Motor neuron (in vitro differentiated cells): ENCODE data around the gene MB. TPM values are rescaled to one million over a fixed set of nuclear protein-coding genes. Genes with fewer than 3 reads are reported as not detected.

ENCODE experiments used
- ATAC-seq, 8 experiments: fragments of 200-7000 bp; cut with Tn5 transposase; replicated peaks in 6 of 8; 2 replicates each; pipeline ENCODE4 v1.8.0; 2021; ENCODE audit warnings: mild to moderate bottlenecking in 8 of 8, moderate library complexity in 8 of 8
- H3K27ac ChIP-seq, 2 donors: fragments of 250-450 bp; sonication (Bioruptor Pico); 2 replicates each; pipeline ENCODE4 v1.9.0; 2021; ENCODE audit warnings: antibody characterized with exemption in 2 of 2, mild to moderate bottlenecking in 2 of 2, moderate library complexity in 1 of 2
- H3K4me1 ChIP-seq, 2 donors: fragments of 250-450 bp; sonication (Bioruptor Pico); replicated peaks in 1 of 2; 2 replicates each; pipeline ENCODE4 v1.6.1; 2021; ENCODE audit warnings: antibody characterized with exemption in 2 of 2, mild to moderate bottlenecking in 2 of 2, moderate library complexity in 1 of 2
- H3K4me3 ChIP-seq, 5 donors: fragments of 250-450 bp; sonication (Bioruptor Pico); 2 replicates each; pipeline ENCODE4 v1.9.0; 2021; ENCODE audit warnings: antibody characterized with exemption in 5 of 5, mild to moderate bottlenecking in 5 of 5, moderate library complexity in 4 of 5
- whole genome bisulfite sequencing, 10 experiments: fragments of 450-650 bp; shearing (Covaris generic); methylation state at CpG; one replicate each; pipeline ENCODE4 v1.0.0; 2022; 5-methylcytosine and 5-hydroxymethylcytosine counted together
- in situ Hi-C, 9 experiments: fragments of 400-800 bp; cut with MboI; loops; one replicate each; pipeline ENCODE4 v1.15.0; 2021; ENCODE audit warnings: low sequenced_read_pairs in 9 of 9, low pct_unique_long_range_greater_than_20kb in 2 of 9; ENCODE audit not compliant: unreplicated experiment in 9 of 9
- total RNA-seq, 8 experiments: library from RNA; unstranded; fragments of 300-600 nt; gene quantifications; 2 replicates each; pipeline versions ENCODE4 v1.2.3 to v1.2.4, GENCODE V29; 2022

The MB gene
- total RNA-seq, 8 experiments from 2014 or later, result 0.73 to 1.5 (median 0.76) TPM; not detected in 5

DNA sequence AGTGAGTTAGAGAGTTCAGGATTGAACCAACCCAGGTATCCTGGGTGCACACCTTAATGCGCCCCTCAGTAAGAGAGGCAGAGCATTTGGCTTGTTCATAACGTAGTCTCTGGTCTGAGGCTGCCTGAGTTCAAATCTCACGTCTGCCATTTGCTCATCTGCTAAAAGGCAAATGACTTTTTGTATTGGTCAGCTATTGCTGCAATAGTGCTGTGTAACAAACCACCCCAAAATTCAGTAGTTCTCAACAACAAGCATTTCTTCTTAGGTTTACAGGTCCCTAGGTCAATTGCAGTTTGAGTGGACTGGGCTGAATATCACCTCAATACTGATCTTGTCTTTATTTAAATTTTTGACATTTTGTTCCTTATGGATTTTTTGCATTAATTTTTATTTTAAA, 58.4 kb downstream of the MB start:
- 31 to 100% (median 68%) methylated on average over 1 to 3 of the region's 3 CpGs; no CpG with 5 or more reads in 3 of the 10 experiments for WGBS, 10 experiments
- Histone ChIP-seq H3K4me1 (peaks cover 9 to 20% of the 10 kb centered on the region in 2 donors), H3K4me3 (no peak overlapping the region), H3K27ac (no peak overlapping the region)
- in situ Hi-C loops, result no loop called here
- ATAC-seq, result no peak

DNA sequence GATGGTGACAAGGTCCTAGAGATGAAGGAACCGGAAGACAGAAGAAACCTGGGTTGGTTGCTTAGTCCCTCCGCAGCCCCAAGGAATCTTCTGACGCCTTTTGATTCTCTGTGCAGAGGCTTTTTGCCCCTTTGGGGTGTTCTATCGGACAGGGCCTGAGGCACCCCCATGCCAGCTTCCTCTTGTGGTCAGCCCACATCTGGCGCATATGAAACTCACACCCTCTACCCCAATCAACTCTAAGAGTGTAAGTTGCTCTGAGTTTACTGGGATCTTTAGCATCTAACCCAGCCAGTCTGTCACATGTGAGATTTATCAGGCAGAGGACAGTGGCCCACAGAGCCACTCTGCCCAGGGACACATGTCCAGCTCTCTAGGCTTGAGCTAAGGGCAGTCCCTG, 59.1 kb downstream of the MB start:
- in situ Hi-C loops, result no loop called here
- ATAC-seq, result no peak

More for the DNA sequence above, 59.1 kb downstream of the MB start:
- H3K4me3 ChIP-seq, result no peak overlapping the region
- H3K27ac ChIP-seq, result no peak overlapping the region
- 72 to 100% (median 87%) methylated on average over 2 to 3 of the region's 5 CpGs; no CpG with 5 or more reads in 4 of the 10 experiments for WGBS, 10 experiments
- peaks cover 9 to 14% of the 10 kb centered on the region in 2 donors for H3K4me1 ChIP-seq

Other genes starting within 250 kb of the MB start
- 10 to 100 TPM in 5 of 8 experiments, 1 to 10 TPM in 3; 1.9 to 60.6 (median 14.3) TPM for gene HMOX1, start 236.2 kb downstream of the MB start, total RNA-seq
- 10 to 100 TPM in 3 of 8 experiments, 1 to 10 TPM in 5; 2.0 to 76.6 (median 7.4) TPM for gene MCM5, start 217.2 kb downstream of the MB start, total RNA-seq
- 10 to 100 TPM in 1 of 8 experiments, 1 to 10 TPM in 1, under 1 TPM in 6; 0.15 to 14.5 (median 0.75) TPM for gene RASD2, start 76.5 kb downstream of the MB start, total RNA-seq
- 10 to 100 TPM in 2 of 8 experiments, 1 to 10 TPM in 2, under 1 TPM in 4; under 0.01 to 28.9 (median 2.5) TPM for gene APOL6, start 31.1 kb upstream of the MB start, total RNA-seq
- gene APOL5, start 100.5 kb upstream of the MB start, total RNA-seq, result under 1 TPM in 1 of 8 experiments, not detected in 7; 0.23 TPM